ENCODE results near the gene PPP4R2. TPM values are rescaled to one million over a fixed set of nuclear protein-coding genes. Genes with fewer than 3 reads are reported as not detected.

The PPP4R2 gene
- total RNA-seq, 1 experiment from 2014 or later = 62.7 TPM

DNA sequence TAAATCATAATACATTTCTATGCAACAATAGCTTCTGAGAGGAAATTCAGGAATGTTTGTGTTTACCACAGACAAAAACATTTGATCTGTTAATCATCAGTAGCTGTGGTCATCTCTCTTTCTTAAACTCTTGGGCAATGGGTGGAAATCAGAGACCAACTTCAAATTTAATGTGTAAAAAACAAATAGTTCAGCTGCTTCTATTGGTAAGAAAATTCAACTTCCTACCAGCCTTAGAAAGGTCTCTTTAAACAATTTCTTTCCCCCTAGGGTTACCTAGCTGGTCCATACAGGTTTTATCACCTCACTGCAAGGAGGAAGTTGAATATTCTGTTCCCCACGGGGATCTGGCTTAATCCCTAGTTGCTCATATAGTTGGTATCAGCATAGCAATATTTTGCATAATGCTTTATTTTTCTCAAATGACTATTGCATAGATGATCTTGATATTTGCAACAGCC, 20.3 kb upstream of the PPP4R2 start:
- Histone ChIP-seq H3K9ac (ENCODE audit: low read length) (no peak overlapping the region), H3K79me2 (ENCODE audit: low read length) (no peaks in the 10 kb centered on the region), H3K9me2 (replicated peaks; ENCODE audit: low read length) (no peaks in the 10 kb centered on the region), H3K4me2 (ENCODE audit: low read length) (no peak overlapping the region), H4K20me1 (ENCODE audit: low read length) (no peaks in the 10 kb centered on the region), H3K4me1 (ENCODE audit: insufficient read depth, low read length) (no peaks in the 10 kb centered on the region), H3F3A (ENCODE audit: low read length, unreplicated experiment) (no peaks in the 10 kb centered on the region), H3K27me3 (ENCODE audit: low read length) (no peaks in the 10 kb centered on the region), H3K27ac (ENCODE audit: low read length) (no peak overlapping the region), H3K9me3 (ENCODE audit: low read length) (no peaks in the 10 kb centered on the region), H3K36me3 (ENCODE audit: low read depth, low read length) (no peaks in the 10 kb centered on the region), H2AFZ (ENCODE audit: low read length) (no peak overlapping the region), H3K4me3 (ENCODE audit: low read length) (no peak overlapping the region)
- POLR2A ChIA-PET (ENCODE audit: unreplicated experiment) = no interaction called here
- no peak for ATAC-seq
- DNase-seq = no peak
- intact Hi-C loops (cut with micrococcal nuclease) = no loop called here
- no peak for TF ChIP-seq EZH2 (IDR thresholded peaks at IDR 0.05; ENCODE audit: low read length, unreplicated experiment)
- TF ChIP-seq, protein P1, sequence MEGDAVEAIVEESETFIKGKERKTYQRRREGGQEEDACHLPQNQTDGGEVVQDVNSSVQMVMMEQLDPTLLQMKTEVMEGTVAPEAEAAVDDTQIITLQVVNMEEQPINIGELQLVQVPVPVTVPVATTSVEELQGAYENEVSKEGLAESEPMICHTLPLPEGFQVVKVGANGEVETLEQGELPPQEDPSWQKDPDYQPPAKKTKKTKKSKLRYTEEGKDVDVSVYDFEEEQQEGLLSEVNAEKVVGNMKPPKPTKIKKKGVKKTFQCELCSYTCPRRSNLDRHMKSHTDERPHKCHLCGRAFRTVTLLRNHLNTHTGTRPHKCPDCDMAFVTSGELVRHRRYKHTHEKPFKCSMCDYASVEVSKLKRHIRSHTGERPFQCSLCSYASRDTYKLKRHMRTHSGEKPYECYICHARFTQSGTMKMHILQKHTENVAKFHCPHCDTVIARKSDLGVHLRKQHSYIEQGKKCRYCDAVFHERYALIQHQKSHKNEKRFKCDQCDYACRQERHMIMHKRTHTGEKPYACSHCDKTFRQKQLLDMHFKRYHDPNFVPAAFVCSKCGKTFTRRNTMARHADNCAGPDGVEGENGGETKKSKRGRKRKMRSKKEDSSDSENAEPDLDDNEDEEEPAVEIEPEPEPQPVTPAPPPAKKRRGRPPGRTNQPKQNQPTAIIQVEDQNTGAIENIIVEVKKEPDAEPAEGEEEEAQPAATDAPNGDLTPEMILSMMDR (conservative IDR thresholded peaks at IDR 0.05; ENCODE audit: low read depth, low read length) = no peak
- no peak for TF ChIP-seq EZH2phosphoT487 (IDR thresholded peaks at IDR 0.05; ENCODE audit: borderline replicate concordance, low read length)
- BruUV-seq (replicated peaks) = no TSS peak
- CTCF ChIA-PET = no interaction called here

DNA sequence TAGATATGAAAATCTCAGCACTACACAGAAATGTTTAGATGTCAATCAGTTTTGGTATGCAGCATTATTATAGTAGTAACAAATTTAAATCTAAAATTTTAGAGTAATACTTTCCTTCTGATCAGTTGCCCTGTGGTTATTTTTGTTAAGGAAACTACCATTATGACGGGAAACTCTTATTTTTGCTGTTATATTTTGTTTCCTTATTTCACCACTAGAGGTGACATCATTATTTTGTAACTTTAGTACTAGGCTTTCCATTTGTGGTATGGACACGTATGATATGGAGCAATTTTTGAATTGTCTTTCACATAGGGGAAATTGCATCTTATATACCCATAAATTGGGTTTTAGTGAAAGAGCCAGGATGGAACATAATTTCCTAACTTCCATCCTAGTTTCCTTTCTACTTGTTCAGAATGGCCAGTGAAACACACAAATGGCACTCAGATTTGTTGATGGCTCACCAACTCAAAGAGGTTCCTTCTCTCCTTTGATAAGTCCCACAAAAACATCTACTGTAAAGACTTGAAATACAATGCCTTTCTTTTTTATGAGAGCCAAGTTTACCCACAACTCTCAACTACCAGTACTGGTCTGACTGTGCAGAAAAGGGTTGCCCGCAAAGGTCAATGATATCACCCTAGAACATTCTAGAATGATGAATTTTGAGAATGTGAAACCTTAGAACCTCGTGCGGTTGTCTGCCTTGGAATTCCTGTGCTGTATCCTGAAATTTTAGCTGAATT, 19.4 kb upstream of the PPP4R2 start:
- DNase-seq (no peak), ATAC-seq (no peak)
- H3K79me2 ChIP-seq (ENCODE audit: low read length) = no peaks in the 10 kb centered on the region
- no peak overlapping the region for H3K9ac ChIP-seq (ENCODE audit: low read length)
- ChIA-PET CTCF (no interaction called here), POLR2A (ENCODE audit: unreplicated experiment) (no interaction called here)
- no peaks in the 10 kb centered on the region for H3K36me3 ChIP-seq (ENCODE audit: low read depth, low read length)
- TF ChIP-seq EZH2 (IDR thresholded peaks at IDR 0.05; ENCODE audit: low read length, unreplicated experiment) (no peak), EZH2phosphoT487 (IDR thresholded peaks at IDR 0.05; ENCODE audit: borderline replicate concordance, low read length) (no peak)
- TF ChIP-seq, protein P1 (conservative IDR thresholded peaks at IDR 0.05; ENCODE audit: low read depth, low read length) = peak; percentile 47
- H3K4me3 ChIP-seq (ENCODE audit: low read length) = no peak overlapping the region
- no peak overlapping the region for H3K4me2 ChIP-seq (ENCODE audit: low read length)
- H2AFZ ChIP-seq (ENCODE audit: low read length) = no peak overlapping the region
- no peaks in the 10 kb centered on the region for H3K9me3 ChIP-seq (ENCODE audit: low read length)
- intact Hi-C loops (cut with micrococcal nuclease) = no loop called here
- H3K9me2 ChIP-seq (replicated peaks; ENCODE audit: low read length) = no peaks in the 10 kb centered on the region
- no peaks in the 10 kb centered on the region for H4K20me1 ChIP-seq (ENCODE audit: low read length)
- H3K27ac ChIP-seq (ENCODE audit: low read length) = no peak overlapping the region
- H3K27me3 ChIP-seq (ENCODE audit: low read length) = no peaks in the 10 kb centered on the region
- no peaks in the 10 kb centered on the region for H3F3A ChIP-seq (ENCODE audit: low read length, unreplicated experiment)
- H3K4me1 ChIP-seq (ENCODE audit: insufficient read depth, low read length) = no peaks in the 10 kb centered on the region
- no TSS peak for BruUV-seq (replicated peaks)

Data from PC-3 (cell line).